HFF-Myc (cell line): ENCODE results near the gene VSTM2L.

ENCODE experiments used
- DNase-seq: peaks from one replicate; pipeline ENCODE4 v3.0.0-alpha.2; 2011; ENCODE audit warnings: low read depth; ENCODE audit errors: extremely low read depth
- H3K4me3 ChIP-seq: replicated peaks from 2 replicates; pipeline ENCODE4 v1.5.1; 2011; ENCODE audit warnings: low read depth, mild to moderate bottlenecking, control low read depth, low read length
- CTCF ChIP-seq: IDR thresholded peaks from 2 replicates; pipeline ENCODE4 v1.5.1; 2012; ENCODE audit warnings: mild to moderate bottlenecking, low read depth, low read length, control low read depth; ENCODE audit errors: missing control alignments

Gene VSTM2L

GRCh38 chr20:37864298-37864697 is 38.6 kb upstream of the VSTM2L start:
- no peak overlapping the region for H3K4me3 ChIP-seq
- TF ChIP-seq CTCF: no peak

GRCh38 chr20:37866051-37866450 is 36.9 kb upstream of the VSTM2L start:
- no peak for TF ChIP-seq CTCF
- no peak for DNase-seq
- no peak overlapping the region for H3K4me3 ChIP-seq

More at GRCh38 chr20:37864298-37864697, 38.6 kb upstream of the VSTM2L start:
- DNase-seq: no peak

- no peak overlapping the region for H3K4me3 ChIP-seq
- no peak for TF ChIP-seq CTCF
- no peak for DNase-seq
Measured at GRCh38 chr20:37867289-37868195, 35.4 kb upstream of the VSTM2L start.

DNA sequence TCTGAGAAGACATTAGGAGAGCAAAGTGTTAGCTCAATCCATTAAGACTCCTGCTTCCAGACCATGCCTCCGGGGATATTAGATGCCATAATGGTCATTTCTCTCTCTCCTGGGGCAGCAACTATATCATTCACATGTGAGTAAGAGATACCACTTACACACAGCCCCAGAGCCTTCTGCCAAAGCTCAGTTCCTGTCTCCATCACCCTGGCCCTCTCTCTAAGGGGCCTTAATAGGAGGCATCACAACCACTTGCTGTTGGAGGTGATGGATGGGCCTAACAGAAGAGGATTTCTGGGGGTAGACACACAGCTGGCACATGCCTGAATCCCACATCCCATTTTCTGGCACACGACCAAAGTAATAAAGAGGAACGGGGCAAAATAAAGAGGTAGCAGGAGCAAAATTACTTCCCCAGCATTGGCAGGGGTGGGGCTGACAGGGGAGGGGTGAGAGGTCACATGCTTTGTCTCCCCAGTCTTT is 34.0 kb upstream of the VSTM2L start:
- TF ChIP-seq CTCF: no peak
- no peak overlapping the region for H3K4me3 ChIP-seq
- DNase-seq: no peak

GRCh38 chr20:37869334-37869861 is 33.5 kb upstream of the VSTM2L start:
- no peak for TF ChIP-seq CTCF
- H3K4me3 ChIP-seq: no peak overlapping the region
- no peak for DNase-seq

GRCh38 chr20:37870294-37870693 is 32.6 kb upstream of the VSTM2L start:
- no peak for TF ChIP-seq CTCF
- DNase-seq: no peak
- no peak overlapping the region for H3K4me3 ChIP-seq
